Measurements from ENCODE around the gene CNTRL. TPM values are rescaled to one million over a fixed set of nuclear protein-coding genes. Genes with fewer than 3 reads are reported as not detected.
"Not testable (repeated sequence)": the region's sequence is repeated elsewhere in the genome, so short reads cannot be mapped to it uniquely, and the experiment has no call there.

CNTRL gene
- total RNA-seq, 1 donor from 2014 or later = 7.5 TPM

DNA sequence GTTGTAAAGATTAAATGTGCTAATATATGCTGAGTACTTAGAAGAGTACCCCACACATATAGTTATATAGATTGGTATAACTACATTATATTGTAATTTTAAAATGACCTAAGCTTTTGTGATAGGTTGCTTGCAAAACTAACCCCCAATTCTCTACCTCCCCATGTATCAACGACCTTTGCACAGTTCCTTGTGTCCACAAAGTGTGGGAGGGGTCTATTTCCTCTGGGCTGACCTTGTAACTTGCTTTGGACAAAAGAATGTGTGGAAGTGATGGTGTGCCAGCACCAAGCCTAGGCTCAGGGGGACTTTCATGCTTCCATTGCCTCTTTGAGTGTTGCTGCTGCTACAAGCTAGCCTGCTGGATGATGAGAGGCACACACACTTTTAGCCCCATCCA, 45.3 kb upstream of the CNTRL start:
- H3K4me1 Mint-ChIP-seq (ENCODE audit: unreplicated experiment) = peaks cover 5% of the 10 kb centered on the region
- no peak overlapping the region for H3K27ac Mint-ChIP-seq (ENCODE audit: unreplicated experiment)
- peaks cover 9% of the 10 kb centered on the region for H3K36me3 Mint-ChIP-seq (ENCODE audit: unreplicated experiment)
- H3K4me3 Mint-ChIP-seq (ENCODE audit: unreplicated experiment) = no peak overlapping the region
- no peaks in the 10 kb centered on the region for H3K27me3 Mint-ChIP-seq (ENCODE audit: unreplicated experiment)
- no peaks in the 10 kb centered on the region for H3K9me3 Mint-ChIP-seq (ENCODE audit: unreplicated experiment)
- TF ChIP-seq, protein P1, sequence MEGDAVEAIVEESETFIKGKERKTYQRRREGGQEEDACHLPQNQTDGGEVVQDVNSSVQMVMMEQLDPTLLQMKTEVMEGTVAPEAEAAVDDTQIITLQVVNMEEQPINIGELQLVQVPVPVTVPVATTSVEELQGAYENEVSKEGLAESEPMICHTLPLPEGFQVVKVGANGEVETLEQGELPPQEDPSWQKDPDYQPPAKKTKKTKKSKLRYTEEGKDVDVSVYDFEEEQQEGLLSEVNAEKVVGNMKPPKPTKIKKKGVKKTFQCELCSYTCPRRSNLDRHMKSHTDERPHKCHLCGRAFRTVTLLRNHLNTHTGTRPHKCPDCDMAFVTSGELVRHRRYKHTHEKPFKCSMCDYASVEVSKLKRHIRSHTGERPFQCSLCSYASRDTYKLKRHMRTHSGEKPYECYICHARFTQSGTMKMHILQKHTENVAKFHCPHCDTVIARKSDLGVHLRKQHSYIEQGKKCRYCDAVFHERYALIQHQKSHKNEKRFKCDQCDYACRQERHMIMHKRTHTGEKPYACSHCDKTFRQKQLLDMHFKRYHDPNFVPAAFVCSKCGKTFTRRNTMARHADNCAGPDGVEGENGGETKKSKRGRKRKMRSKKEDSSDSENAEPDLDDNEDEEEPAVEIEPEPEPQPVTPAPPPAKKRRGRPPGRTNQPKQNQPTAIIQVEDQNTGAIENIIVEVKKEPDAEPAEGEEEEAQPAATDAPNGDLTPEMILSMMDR (IDR thresholded peaks at IDR 0.05) = no peak
- no peak for DNase-seq (ENCODE audit: extremely low spot score, unreplicated experiment)

DNA sequence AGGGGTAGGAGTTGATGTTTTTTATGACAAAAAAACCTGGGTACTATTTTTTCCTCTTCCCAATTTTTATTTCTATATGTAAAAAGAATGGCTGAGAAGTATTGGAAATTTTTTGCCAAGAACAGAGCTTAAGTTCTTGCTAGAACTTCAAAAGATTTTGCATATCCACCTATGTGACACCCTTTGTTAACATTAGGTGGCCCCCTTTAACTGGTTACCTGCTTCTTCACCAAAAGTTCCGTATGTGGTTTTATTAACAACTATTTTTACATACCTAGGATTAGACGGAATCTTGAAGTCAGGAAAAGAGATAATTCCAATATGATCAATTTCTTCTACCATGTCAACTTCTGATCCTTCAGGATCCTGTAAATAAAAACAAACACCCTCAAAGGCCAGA, 40.2 kb upstream of the CNTRL start:
- H3K27me3 Mint-ChIP-seq (ENCODE audit: unreplicated experiment) = no peaks in the 10 kb centered on the region
- DNase-seq (ENCODE audit: extremely low spot score, unreplicated experiment) = no peak
- no peak overlapping the region for H3K4me3 Mint-ChIP-seq (ENCODE audit: unreplicated experiment)
- peaks cover 12% of the 10 kb centered on the region for H3K36me3 Mint-ChIP-seq (ENCODE audit: unreplicated experiment)
- no peak overlapping the region for H3K27ac Mint-ChIP-seq (ENCODE audit: unreplicated experiment)
- H3K4me1 Mint-ChIP-seq (ENCODE audit: unreplicated experiment) = no peaks in the 10 kb centered on the region
- H3K9me3 Mint-ChIP-seq (ENCODE audit: unreplicated experiment) = no peaks in the 10 kb centered on the region
- TF ChIP-seq, protein P1 (IDR thresholded peaks at IDR 0.05) = no peak

DNA sequence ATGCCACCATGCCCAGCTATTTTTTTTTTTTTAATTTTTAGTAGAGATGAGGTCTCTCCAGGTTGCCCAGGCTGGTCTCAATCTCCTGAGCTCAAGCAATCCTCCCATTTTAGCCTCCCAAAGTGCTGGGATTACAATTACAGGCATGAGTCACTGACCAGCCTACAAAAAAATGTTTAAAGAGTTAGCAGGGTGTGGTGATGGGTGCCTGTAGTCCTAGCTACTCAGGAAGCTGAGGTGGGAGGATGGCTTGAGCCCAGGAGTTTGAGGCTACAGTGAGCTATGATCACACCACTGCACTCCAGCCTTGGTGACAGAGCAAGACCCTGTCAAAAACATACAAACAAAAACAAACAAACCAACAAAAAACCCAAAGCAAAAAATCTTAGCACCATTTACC, 39.0 kb upstream of the CNTRL start:
- DNase-seq (ENCODE audit: extremely low spot score, unreplicated experiment); H3K27ac Mint-ChIP-seq (ENCODE audit: unreplicated experiment); H3K4me1 Mint-ChIP-seq (ENCODE audit: unreplicated experiment); H3K4me3 Mint-ChIP-seq (ENCODE audit: unreplicated experiment); H3K27me3 Mint-ChIP-seq (ENCODE audit: unreplicated experiment); H3K9me3 Mint-ChIP-seq (ENCODE audit: unreplicated experiment): not testable (repeated sequence)
- H3K36me3 Mint-ChIP-seq (ENCODE audit: unreplicated experiment) = peaks cover 10% of the 10 kb centered on the region

DNA sequence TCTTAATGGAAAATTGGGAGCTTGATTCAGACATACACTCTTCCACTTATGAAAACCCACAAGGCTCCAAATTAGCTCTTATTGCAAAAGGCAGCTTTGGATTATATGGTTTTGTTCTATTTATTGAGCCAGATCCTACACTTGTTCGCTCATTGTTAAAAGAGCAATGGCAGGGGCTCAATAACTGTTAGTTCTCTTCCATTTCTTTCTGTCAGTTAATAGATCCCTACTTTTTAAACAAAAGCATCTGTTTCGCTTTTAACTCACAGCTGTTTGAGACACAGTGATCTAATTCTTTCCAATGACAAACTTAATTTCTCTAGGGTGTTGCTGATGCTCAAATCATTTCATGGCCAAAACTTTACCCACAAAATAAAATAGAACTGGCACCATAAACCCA, 36.4 kb upstream of the CNTRL start:
- H3K4me1 Mint-ChIP-seq (ENCODE audit: unreplicated experiment) = no peaks in the 10 kb centered on the region
- no peaks in the 10 kb centered on the region for H3K27me3 Mint-ChIP-seq (ENCODE audit: unreplicated experiment)
- H3K4me3 Mint-ChIP-seq (ENCODE audit: unreplicated experiment) = no peak overlapping the region
- H3K27ac Mint-ChIP-seq (ENCODE audit: unreplicated experiment) = no peak overlapping the region
- TF ChIP-seq, protein P1 (IDR thresholded peaks at IDR 0.05) = no peak
- H3K9me3 Mint-ChIP-seq (ENCODE audit: unreplicated experiment) = no peaks in the 10 kb centered on the region
- no peak for DNase-seq (ENCODE audit: extremely low spot score, unreplicated experiment)
- peaks cover 10% of the 10 kb centered on the region for H3K36me3 Mint-ChIP-seq (ENCODE audit: unreplicated experiment)

DNA sequence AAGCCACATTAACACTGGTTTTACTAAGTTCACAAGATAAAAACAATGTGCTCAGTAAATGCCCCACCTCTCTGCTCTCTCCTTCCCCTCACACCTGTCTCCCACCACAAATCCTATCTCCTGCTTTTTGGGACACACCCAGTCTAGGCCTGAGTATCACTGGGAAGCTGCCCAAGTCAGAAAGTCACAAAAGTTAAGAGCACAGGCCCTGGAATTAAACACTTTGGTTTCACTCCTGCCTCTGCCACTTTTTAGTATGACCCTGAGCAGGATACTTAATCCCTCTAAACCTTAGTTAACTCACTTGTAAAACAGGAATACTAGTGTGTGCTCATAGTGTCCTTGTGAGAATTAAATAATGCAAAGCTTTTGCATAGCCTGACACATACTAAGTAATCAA, 36.0 kb upstream of the CNTRL start:
- no peak overlapping the region for H3K4me3 Mint-ChIP-seq (ENCODE audit: unreplicated experiment)
- H3K27ac Mint-ChIP-seq (ENCODE audit: unreplicated experiment) = no peak overlapping the region
- H3K4me1 Mint-ChIP-seq (ENCODE audit: unreplicated experiment) = no peaks in the 10 kb centered on the region
- H3K9me3 Mint-ChIP-seq (ENCODE audit: unreplicated experiment) = no peaks in the 10 kb centered on the region
- H3K27me3 Mint-ChIP-seq (ENCODE audit: unreplicated experiment) = no peaks in the 10 kb centered on the region
- peaks cover 10% of the 10 kb centered on the region for H3K36me3 Mint-ChIP-seq (ENCODE audit: unreplicated experiment)
- DNase-seq (ENCODE audit: extremely low spot score, unreplicated experiment) = no peak
- TF ChIP-seq, protein P1 (IDR thresholded peaks at IDR 0.05) = no peak

DNA sequence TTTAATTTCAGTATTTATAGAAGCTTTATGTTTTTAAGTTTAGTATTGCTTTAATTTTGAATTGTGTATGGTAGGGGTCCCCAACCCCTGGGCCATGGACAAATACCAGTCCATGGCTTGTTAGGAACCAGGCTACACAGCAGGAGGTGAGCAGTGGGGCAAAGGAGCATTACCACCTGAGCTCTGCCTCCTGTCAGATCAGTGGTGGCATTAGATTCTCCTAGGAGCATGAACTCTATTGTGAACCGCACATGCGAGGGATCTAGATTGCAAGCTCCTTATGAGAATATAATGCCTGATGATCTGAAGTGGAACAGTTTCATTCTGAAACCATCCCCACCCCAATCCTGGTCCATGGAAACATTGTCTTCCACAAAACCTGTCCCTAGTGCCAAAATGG, 26.6 kb upstream of the CNTRL start:
- TF ChIP-seq, protein P1 (IDR thresholded peaks at IDR 0.05) = no peak
- DNase-seq (ENCODE audit: extremely low spot score, unreplicated experiment) = no peak
- Mint-ChIP-seq H3K36me3 (ENCODE audit: unreplicated experiment) (no peaks in the 10 kb centered on the region), H3K4me3 (ENCODE audit: unreplicated experiment) (no peak overlapping the region), H3K9me3 (ENCODE audit: unreplicated experiment) (no peaks in the 10 kb centered on the region), H3K27ac (ENCODE audit: unreplicated experiment) (no peak overlapping the region), H3K27me3 (ENCODE audit: unreplicated experiment) (no peaks in the 10 kb centered on the region), H3K4me1 (ENCODE audit: unreplicated experiment) (peaks cover 10% of the 10 kb centered on the region)
